Type B pancreatic cell (in vitro differentiated cells): ENCODE results near the gene CASR. TPM values are rescaled to one million over a fixed set of nuclear protein-coding genes. Genes with fewer than 3 reads are reported as not detected.

Experiments
- DNase-seq: peaks from one replicate; pipeline ENCODE4 v3.0.0; 2021; ENCODE audit warnings: mixed read lengths; ENCODE audit not compliant: unreplicated experiment; ENCODE audit errors: extremely low spot score
- H3K27ac Mint-ChIP-seq: 2 replicates; pipeline ENCODE4 v1.8.0; 2021; ENCODE audit warnings: mild to moderate bottlenecking, mixed read lengths
- H3K27me3 Mint-ChIP-seq: 2 replicates; pipeline ENCODE4 v1.8.0; 2021; ENCODE audit warnings: mixed read lengths
- H3K36me3 Mint-ChIP-seq: 2 replicates; pipeline ENCODE4 v1.8.0; 2021; ENCODE audit warnings: mixed read lengths
- H3K4me1 Mint-ChIP-seq: one replicate; pipeline ENCODE4 v1.8.0; 2021; ENCODE audit warnings: mixed read lengths; ENCODE audit not compliant: unreplicated experiment
- H3K4me3 Mint-ChIP-seq: 2 replicates; pipeline ENCODE4 v1.8.0; 2021; ENCODE audit warnings: mild to moderate bottlenecking, mixed read lengths
- H3K9me3 Mint-ChIP-seq: 2 replicates; pipeline ENCODE4 v1.8.0; 2021; ENCODE audit warnings: mixed read lengths
- total RNA-seq: library from RNA; stranded (reverse); gene quantifications from 2 replicates; pipeline ENCODE4 v1.2.1, GENCODE V29; 2021; ENCODE audit warnings: low replicate concordance
- TF ChIP-seq, protein P1 (sequence below): fragments of 200-600 bp; sonication (generic); conservative IDR thresholded peaks from 2 replicates; pipeline ENCODE4 v1.5.0; 2021; ENCODE audit warnings: antibody characterized with exemption, mild to moderate bottlenecking

The CASR gene
- total RNA-seq, 1 donor from 2014 or later: 0.87 TPM

DNA sequence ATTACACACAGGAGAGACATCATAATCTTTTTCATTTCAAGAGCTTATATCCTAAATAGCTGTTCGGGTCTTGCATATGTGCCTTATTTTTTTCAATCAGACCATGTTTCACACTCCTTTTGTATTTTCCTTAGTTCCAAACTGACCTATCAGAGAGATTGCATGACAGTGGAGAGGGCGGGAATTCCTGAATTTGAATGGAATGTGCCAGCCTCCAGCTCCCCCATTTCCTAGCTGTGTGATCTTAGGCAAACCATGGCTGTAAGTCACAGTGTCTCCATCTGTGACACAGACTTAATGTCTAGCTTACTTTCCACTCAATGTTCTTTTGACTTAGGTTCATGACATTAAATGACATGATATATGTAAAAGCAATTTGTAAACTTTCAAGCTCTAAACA lies 79.6 kb downstream of the CASR start:
- Mint-ChIP-seq H3K27me3 (peaks cover 3% of the 10 kb centered on the region), H3K36me3 (no peaks in the 10 kb centered on the region), H3K27ac (no peak overlapping the region), H3K9me3 (no peaks in the 10 kb centered on the region), H3K4me3 (no peak overlapping the region), H3K4me1 (no peaks in the 10 kb centered on the region)
- TF ChIP-seq, protein P1, sequence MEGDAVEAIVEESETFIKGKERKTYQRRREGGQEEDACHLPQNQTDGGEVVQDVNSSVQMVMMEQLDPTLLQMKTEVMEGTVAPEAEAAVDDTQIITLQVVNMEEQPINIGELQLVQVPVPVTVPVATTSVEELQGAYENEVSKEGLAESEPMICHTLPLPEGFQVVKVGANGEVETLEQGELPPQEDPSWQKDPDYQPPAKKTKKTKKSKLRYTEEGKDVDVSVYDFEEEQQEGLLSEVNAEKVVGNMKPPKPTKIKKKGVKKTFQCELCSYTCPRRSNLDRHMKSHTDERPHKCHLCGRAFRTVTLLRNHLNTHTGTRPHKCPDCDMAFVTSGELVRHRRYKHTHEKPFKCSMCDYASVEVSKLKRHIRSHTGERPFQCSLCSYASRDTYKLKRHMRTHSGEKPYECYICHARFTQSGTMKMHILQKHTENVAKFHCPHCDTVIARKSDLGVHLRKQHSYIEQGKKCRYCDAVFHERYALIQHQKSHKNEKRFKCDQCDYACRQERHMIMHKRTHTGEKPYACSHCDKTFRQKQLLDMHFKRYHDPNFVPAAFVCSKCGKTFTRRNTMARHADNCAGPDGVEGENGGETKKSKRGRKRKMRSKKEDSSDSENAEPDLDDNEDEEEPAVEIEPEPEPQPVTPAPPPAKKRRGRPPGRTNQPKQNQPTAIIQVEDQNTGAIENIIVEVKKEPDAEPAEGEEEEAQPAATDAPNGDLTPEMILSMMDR: no peak
- DNase-seq: no peak

- Mint-ChIP-seq H3K9me3 (no peaks in the 10 kb centered on the region), H3K36me3 (no peaks in the 10 kb centered on the region), H3K27ac (no peak overlapping the region), H3K4me3 (no peak overlapping the region), H3K27me3 (peaks cover 3% of the 10 kb centered on the region), H3K4me1 (no peaks in the 10 kb centered on the region)
- TF ChIP-seq, protein P1: no peak
- DNase-seq: no peak
Measured at GRCh38 chr3:122263974-122264588, 80.6 kb downstream of the CASR start.

- Mint-ChIP-seq H3K27me3 (no peaks in the 10 kb centered on the region), H3K27ac (no peak overlapping the region), H3K4me3 (no peak overlapping the region), H3K9me3 (no peaks in the 10 kb centered on the region), H3K4me1 (no peaks in the 10 kb centered on the region), H3K36me3 (no peaks in the 10 kb centered on the region)
- TF ChIP-seq, protein P1: no peak
- DNase-seq: no peak
Measured at GRCh38 chr3:122265957-122266356, 82.5 kb downstream of the CASR start.

DNA sequence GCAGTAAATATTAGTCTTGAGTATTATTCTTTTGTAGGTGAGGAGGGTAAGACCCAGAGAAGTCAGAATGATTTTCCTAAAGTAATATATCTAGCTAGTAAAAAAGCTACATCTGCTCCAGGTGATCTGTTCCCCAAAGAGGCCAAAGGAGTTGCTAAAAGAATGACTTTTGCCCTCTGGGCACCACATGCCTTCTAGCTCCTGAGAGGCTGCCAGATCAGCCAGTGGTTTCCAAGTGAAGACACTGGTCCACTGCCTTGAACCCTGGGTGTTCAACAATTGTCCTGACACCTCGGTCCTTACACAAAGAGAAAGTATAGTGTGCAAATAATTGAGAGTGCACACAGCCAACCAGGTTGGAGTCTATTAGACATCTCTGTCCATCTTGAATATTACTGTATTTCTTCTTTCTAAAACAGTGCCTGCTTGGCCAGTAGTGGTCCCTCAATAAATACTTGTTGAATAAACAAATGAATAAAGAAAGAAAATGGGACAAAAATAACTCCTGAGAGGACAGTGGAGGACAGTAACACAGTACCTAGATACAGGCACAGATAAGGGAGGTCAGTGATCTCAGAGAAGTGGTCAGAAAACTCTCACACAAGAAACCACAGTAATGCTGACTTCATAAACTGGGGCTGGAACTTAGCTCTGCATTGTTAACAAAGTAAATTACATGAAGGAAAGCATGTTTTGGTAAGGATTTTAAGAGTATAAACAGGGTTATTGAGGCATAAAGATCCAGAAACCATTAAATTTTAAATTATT lies 85.0 kb downstream of the CASR start:
- Mint-ChIP-seq H3K4me3 (no peak overlapping the region), H3K9me3 (peaks cover 4% of the 10 kb centered on the region), H3K36me3 (no peaks in the 10 kb centered on the region), H3K4me1 (no peaks in the 10 kb centered on the region), H3K27ac (no peak overlapping the region), H3K27me3 (peaks cover 2% of the 10 kb centered on the region)
- DNase-seq: no peak
- TF ChIP-seq, protein P1: no peak

DNA sequence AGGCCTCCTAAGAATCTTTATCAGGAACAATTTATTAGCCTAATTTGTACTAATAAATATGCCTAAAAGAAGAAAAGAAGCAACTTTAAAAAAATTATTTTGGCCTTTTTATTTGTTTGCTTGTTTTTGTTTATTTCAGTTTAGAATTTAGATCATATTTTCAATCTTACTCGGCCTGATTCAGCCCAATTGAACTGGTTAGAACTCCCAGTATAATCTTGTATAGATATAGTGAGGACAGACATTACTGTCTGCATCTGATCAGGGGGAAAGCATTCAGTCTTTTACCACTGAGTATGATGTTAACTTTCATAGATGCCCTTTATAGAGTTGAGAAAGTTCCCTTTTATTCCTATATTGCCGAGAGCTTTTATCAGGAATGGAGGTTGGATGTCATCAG lies 85.6 kb downstream of the CASR start:
- no peak overlapping the region for H3K4me3 Mint-ChIP-seq
- TF ChIP-seq, protein P1: no peak
- H3K36me3 Mint-ChIP-seq: no peaks in the 10 kb centered on the region
- H3K27ac Mint-ChIP-seq: no peak overlapping the region
- H3K4me1 Mint-ChIP-seq: no peaks in the 10 kb centered on the region
- DNase-seq: no peak
- peaks cover 4% of the 10 kb centered on the region for H3K9me3 Mint-ChIP-seq
- peaks cover 2% of the 10 kb centered on the region for H3K27me3 Mint-ChIP-seq
